Kidney tubule cell (primary cell): ENCODE results near the gene CDH4.

Experiments used
- DNase-seq: peaks from one replicate; pipeline ENCODE4 v3.0.0-alpha.2; 2018; ENCODE audit warnings: low spot score

The CDH4 gene

GRCh38 chr20:61900011-61900944 lies 648.2 kb downstream of the CDH4 start:
- DNase-seq = peak; percentile 56

DNA sequence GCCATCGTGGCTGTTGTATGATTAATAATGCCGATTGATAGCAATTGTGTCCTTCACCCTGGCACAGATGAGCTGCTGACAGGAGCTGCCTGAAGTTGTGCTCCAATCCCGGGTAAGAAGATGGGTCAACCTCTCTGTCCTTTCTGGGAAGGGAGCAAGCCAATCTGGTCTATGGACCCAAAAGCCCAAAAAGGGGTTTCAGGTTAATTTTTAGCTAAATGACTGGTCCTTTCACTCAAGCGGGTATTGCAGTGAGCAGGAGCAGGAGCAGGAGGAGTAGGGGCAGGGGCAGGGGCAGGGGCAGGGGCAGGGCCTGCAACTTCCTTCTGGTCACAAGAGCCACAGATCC lies 648.9 kb downstream of the CDH4 start:
- DNase-seq = no peak

DNA sequence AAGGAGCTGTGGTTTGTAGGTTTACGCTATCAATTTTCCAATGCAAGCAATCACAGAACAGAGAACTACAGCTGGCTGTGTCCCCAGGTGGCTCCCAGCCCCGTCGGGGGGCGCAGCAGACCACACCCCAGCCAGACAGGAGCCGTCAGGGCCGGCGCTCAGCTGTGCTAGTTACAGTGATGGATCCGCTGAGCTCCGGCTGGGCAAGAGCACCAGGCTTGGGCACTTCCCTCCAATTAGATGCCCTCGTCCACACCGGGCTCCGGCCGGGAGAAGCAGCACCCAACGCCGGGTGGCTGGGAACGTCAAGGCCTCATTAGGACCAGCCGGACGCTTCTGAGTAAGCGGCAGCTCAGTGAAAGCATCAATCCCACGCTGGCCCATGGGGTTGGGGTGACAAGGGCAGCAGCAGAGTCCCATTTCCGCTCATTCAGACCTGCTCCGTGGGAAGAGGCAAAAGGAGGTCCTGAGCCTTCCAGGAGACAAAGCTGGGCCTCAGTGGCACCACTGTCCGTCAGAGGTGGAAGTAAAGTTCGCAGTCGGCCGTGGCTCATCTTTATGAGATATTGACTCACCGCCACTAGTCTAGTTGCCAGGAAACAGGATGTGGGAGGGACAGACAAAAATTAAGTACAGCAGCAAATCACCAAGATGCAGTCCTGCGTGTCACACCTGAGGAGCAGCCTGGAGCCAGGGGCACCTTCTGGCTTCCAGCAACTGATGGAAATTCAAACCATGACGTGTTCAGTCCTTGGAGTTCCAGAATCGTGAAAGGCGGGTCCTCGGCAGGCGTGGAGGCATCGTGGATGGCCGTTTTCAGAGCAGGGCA lies 649.5 kb downstream of the CDH4 start:
- peak; percentile 46 for DNase-seq

GRCh38 chr20:61902221-61902869 lies 650.3 kb downstream of the CDH4 start:
- no peak for DNase-seq

DNA sequence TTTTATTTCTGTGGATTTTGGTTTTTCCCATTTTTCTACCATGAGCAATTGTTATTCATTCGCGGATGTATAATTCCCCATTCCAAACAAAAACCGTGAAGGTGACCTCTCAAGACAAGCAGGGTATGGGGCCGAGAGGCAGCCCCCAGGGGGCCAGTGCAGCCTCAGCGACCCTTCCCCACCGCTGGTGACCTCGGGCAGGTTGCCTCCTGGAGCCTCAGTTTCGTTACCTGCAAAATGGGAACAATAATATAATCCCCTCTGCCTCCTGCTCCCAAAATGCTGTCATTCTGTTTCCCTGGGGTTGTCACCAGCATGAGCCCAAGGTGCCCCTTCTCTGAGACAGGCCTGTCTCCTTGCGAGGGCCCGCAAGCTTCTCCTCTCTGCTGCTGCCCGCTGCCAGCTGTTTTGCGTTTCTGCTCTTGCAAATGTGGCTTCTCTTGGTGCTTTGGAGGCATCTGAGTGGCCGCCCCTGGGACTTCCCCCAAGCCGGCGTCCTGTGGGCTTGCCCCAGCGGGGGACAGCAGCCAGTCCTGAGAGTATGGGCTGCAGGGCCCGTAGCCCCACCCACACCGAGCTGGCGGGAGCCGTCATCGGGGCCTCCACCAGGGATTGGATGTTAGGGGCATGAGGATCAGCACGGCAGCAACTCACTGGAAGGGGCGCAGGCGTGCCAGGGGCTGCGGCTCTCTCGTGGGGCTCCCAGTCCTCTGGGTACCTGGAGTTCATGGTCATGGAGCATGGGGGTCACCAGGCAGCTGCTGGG lies 651.7 kb downstream of the CDH4 start:
- no peak for DNase-seq

DNA sequence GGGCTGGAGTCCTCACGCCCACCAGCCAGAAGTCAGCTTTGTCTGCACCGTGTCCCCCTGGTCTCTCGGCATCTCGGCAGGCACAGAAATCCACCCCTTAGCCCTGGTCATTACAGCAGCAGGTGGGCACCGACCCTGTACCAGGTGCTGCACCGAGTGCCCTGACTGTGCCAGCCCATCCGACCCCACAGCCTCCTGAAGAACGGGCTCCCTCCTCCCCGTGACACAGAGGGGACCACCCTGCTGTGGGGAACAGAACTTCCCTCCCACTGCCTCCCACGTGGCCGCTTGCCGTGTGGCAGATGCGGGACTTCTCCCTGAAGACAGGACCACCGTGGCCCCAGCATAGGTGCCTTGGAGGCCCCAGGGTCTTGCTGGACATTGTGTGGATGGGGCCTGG lies 652.4 kb downstream of the CDH4 start:
- no peak for DNase-seq

DNA sequence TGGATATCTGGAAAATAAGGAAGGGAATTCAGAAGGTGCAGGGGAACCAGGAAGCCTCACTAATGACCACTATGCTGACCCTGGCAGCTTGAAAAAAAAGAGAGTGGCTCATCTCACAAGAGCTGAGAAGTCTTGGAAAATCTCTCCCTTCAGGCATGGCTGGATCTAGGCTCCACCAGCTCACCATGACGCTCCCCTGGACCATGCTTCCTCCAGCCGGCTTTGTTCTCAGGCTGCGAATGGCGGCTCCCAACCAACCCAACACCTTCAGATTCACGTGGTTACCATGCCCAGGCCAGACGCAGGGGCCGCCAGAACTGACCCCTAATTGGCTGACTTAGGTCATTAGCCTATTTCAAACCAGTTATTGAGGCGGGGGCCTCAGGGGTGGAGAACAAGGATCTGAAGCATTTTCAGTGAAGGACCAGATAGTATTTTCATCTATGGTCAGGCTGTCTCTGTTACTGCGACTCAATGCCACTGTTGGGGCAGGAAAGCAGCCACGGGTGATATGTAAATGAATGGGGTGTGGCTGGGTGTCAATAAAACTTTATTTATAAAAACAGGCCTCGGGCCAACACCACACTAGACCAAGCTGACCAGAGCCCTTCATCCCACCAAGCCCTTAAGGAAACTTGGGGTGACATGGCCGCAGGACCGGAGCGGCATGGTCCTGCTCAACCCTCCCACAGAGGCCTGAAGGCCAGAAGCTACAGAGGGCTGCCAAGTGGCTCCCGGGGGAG lies 653.9 kb downstream of the CDH4 start:
- DNase-seq = no peak

- no peak for DNase-seq
Measured at GRCh38 chr20:61907081-61907891, 655.2 kb downstream of the CDH4 start.

DNA sequence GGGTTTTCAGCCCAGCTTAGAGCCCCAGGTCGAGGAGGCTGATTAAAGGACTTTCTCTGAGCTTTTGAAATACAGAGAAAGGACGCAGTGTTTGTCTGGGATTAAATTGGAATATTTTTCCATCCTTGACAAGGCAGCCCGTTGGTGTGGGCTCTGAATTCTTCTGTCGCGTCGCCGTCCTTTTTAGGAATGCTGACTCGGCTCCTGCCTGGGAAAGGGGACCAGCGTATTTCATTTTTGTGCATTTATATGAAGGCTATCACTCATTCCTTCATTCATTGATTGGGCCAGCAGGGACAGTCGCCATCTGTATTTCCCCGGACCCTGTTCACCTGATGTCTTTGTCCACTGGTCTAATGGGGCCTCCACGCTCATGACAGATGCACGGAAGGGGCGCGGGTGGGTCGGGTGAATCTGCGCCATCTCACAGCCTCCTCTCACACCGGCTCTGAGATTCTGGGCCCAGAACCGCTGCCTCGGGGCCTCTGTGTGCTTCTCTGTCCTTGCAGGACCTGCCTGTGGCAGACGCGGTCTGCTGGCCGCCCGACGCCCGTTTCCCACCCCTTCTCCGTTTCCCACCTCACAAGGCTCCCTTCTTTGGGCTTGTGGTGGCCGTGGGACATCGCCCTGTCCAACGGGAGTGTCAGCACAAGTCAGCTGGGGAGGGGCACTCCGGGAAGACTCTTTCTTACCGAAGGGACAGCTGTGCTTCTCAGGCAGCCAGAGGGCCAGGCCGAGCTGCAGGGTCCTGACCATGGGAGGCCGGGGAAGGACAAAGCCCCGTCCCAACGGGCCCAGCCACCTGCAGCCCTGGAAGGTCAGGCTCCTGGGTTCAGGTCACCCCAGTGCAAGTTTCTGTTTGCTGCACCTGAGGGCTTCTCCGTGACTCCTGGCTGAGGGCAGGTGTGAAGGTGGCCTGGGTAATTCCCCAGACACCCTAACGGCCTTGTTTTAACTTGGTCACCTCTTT lies 656.3 kb downstream of the CDH4 start:
- DNase-seq = no peak

GRCh38 chr20:61909028-61909427 lies 657.0 kb downstream of the CDH4 start:
- DNase-seq = no peak

GRCh38 chr20:61909821-61910220 lies 657.8 kb downstream of the CDH4 start:
- no peak for DNase-seq

DNA sequence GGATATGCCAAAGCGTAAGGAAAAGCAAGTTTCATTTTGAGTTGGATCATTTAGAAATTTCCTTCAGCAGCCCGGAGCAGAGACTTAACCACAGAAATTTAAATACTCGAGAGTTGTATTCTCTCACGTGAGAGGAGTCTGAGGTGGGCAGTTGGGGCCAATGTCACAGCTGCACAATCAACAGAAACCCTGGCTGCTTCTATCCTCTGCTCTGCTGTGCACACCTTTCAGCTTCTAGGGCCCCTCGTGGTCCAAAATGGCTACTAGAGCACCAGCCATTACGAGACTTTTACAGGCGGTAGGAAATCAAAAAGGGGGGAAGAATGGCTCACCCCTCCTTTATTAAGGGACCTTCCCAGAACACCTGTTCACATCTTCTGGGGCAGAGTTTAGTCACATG lies 659.8 kb downstream of the CDH4 start:
- DNase-seq = no peak

- no peak for DNase-seq
Measured at GRCh38 chr20:61912665-61913422, 660.8 kb downstream of the CDH4 start.

- no peak for DNase-seq
Measured at GRCh38 chr20:61913423-61914225, 661.6 kb downstream of the CDH4 start.

DNA sequence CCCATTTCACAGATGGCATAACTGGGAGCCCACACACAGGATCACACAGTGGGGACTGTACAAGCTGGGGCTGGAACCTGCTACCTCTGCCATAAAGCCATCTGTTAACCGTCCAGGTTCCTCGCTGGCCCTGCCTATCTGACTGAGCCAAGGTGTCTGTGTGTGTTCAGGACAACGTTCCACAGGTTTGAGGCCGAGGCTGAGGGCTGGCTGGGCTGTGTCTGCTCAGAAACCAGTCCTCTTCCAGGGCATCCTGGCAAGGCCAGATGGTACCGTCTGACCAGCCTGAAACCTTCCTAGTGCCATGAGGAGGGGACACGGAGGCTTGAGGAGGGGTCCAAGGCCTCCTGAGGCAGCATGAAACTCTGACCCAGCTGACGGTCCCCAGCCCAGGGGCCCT lies 663.0 kb downstream of the CDH4 start:
- no peak for DNase-seq

GRCh38 chr20:61916318-61916891 lies 664.3 kb downstream of the CDH4 start:
- DNase-seq = no peak

- no peak for DNase-seq
Measured at GRCh38 chr20:61917474-61918145, 665.5 kb downstream of the CDH4 start.
